HEK293 (cell line): ENCODE measurements around the gene KCNMB4.
"Not testable (repeated sequence)": the region's sequence is repeated elsewhere in the genome, so short reads cannot be mapped to it uniquely, and the experiment has no call there.

Source experiments
- CTCF ChIA-PET: fragments of 350-600 bp; formaldehyde crosslinking; extraction: SDS; loops from one replicate; lab custom pipeline; 2021; ENCODE audit warnings: antibody characterized with exemption; lab: Yijun Ruan, JAX
- POLR2A ChIA-PET: fragments of 300-600 bp; formaldehyde crosslinking; extraction: SDS; loops from one replicate; lab custom pipeline; 2020; ENCODE audit warnings: antibody characterized with exemption, inconsistent platforms; lab: Yijun Ruan, JAX
- H3K27ac ChIP-seq: fragments of 200-500 bp; sonication (Bioruptor generic); 2 replicates; pipeline ENCODE4 v1.5.1; 2014; ENCODE audit warnings: low read depth, low read length, control low read depth, inconsistent platforms; ENCODE audit errors: extremely low read depth
- H3K36me3 ChIP-seq, 2 experiments: fragments of 200-500 bp in 1 of 2; sonication (Bioruptor generic) in 1 of 2; 1 replicate in 1 of 2; 2 replicates in 1 of 2; pipeline ENCODE4 v1.5.1; 2014 to 2017; ENCODE audit warnings: inconsistent platforms in 2 of 2, low read length in 2 of 2; ENCODE audit not compliant: control insufficient read depth in 2 of 2, insufficient read depth in 1 of 2
- H3K4me1 ChIP-seq: fragments of 200-500 bp; sonication (Bioruptor generic); 2 replicates; pipeline ENCODE4 v1.5.1; 2014; ENCODE audit warnings: mild to moderate bottlenecking, low read length, inconsistent platforms; ENCODE audit not compliant: control insufficient read depth, insufficient read depth
- H3K4me3 ChIP-seq: 2 replicates; pipeline ENCODE4 v1.5.1; 2011; ENCODE audit warnings: low read depth, mild to moderate bottlenecking, control low read depth, low read length, moderate library complexity
- H3K9me3 ChIP-seq: fragments of 200-500 bp; sonication (Bioruptor generic); 2 replicates; pipeline ENCODE4 v1.5.1; 2014; ENCODE audit warnings: low read depth, low read length, inconsistent platforms; ENCODE audit not compliant: control insufficient read depth, insufficient read depth
- HOXA7 ChIP-seq: sonication (generic); formaldehyde crosslinking; IDR thresholded peaks from 2 replicates; pipeline ENCODE4 v1.8.1; 2022; ENCODE audit warnings: missing genetic modification reagents, borderline replicate concordance
- KLF1 ChIP-seq: fragments of 450-650 bp; formaldehyde crosslinking; IDR thresholded peaks from 2 replicates; pipeline ENCODE4 v1.5.1; 2016; ENCODE audit warnings: missing biosample characterization, missing genetic modification characterization
- MYNN ChIP-seq: fragments of 450-650 bp; formaldehyde crosslinking; IDR thresholded peaks from 2 replicates; pipeline ENCODE4 v1.5.1; 2016; ENCODE audit warnings: missing biosample characterization, missing genetic modification characterization, borderline replicate concordance
- PRDM1 ChIP-seq: fragments of 450-650 bp; formaldehyde crosslinking; IDR thresholded peaks from 2 replicates; pipeline ENCODE4; 2016; ENCODE audit warnings: missing biosample characterization, missing genetic modification characterization
- PRDM4 ChIP-seq: fragments of 450-650 bp; formaldehyde crosslinking; IDR thresholded peaks from 2 replicates; pipeline ENCODE4 v1.5.1; 2017; ENCODE audit warnings: missing biosample characterization, missing genetic modification characterization
- SETDB1 ChIP-seq: IDR thresholded peaks from one replicate; pipeline ENCODE4 v1.6.1; 2017; ENCODE audit warnings: mild to moderate bottlenecking, low read length, moderate library complexity, mixed read lengths; ENCODE audit not compliant: insufficient read length
- SP7 ChIP-seq: fragments of 450-650 bp; formaldehyde crosslinking; IDR thresholded peaks from 2 replicates; pipeline ENCODE4 v1.5.1; 2016; ENCODE audit warnings: missing biosample characterization, missing genetic modification characterization
- TRIM28 ChIP-seq: IDR thresholded peaks from 2 replicates; pipeline ENCODE4 v1.6.1; 2011; ENCODE audit warnings: low read length, control low read depth, borderline replicate concordance
- ZNF132 ChIP-seq: fragments of 450-650 bp; formaldehyde crosslinking; IDR thresholded peaks from 2 replicates; pipeline ENCODE4 v1.5.1; 2017; ENCODE audit warnings: missing biosample characterization, missing genetic modification characterization, borderline replicate concordance
- ZNF155 ChIP-seq: fragments of 450-650 bp; formaldehyde crosslinking; IDR thresholded peaks from 2 replicates; pipeline ENCODE4 v1.5.1; 2016; ENCODE audit warnings: missing biosample characterization, missing genetic modification characterization
- ZNF157 ChIP-seq: fragments of 450-650 bp; formaldehyde crosslinking; IDR thresholded peaks from 2 replicates; pipeline ENCODE4 v1.5.1; 2016; ENCODE audit warnings: missing biosample characterization, missing genetic modification characterization
- ZNF169 ChIP-seq: fragments of 450-650 bp; formaldehyde crosslinking; IDR thresholded peaks from 2 replicates; pipeline ENCODE4 v1.5.1; 2016; ENCODE audit warnings: missing biosample characterization, missing genetic modification characterization
- ZNF433 ChIP-seq: fragments of 450-650 bp; formaldehyde crosslinking; IDR thresholded peaks from 2 replicates; pipeline ENCODE4 v1.5.1; 2016; ENCODE audit warnings: missing biosample characterization, missing genetic modification characterization, low read depth
- ZNF48 ChIP-seq: fragments of 450-650 bp; formaldehyde crosslinking; IDR thresholded peaks from 2 replicates; pipeline ENCODE4 v1.5.1; 2016; ENCODE audit warnings: missing biosample characterization, missing genetic modification characterization
- ZNF518A ChIP-seq: fragments of 450-650 bp; formaldehyde crosslinking; conservative IDR thresholded peaks from 2 replicates; pipeline ENCODE4 v1.5.1; 2016; ENCODE audit warnings: low read depth, missing biosample characterization, missing genetic modification characterization
- ZNF600 ChIP-seq: fragments of 450-650 bp; formaldehyde crosslinking; IDR thresholded peaks from 2 replicates; pipeline ENCODE4 v1.5.1; 2016; ENCODE audit warnings: missing biosample characterization, missing genetic modification characterization
- ZNF610 ChIP-seq: fragments of 450-650 bp; formaldehyde crosslinking; IDR thresholded peaks from 2 replicates; pipeline ENCODE4 v1.5.1; 2016; ENCODE audit warnings: missing biosample characterization, missing genetic modification characterization, borderline replicate concordance
- ZNF621 ChIP-seq: fragments of 450-650 bp; formaldehyde crosslinking; IDR thresholded peaks from 2 replicates; pipeline ENCODE4 v1.5.1; 2017; ENCODE audit warnings: missing biosample characterization, missing genetic modification characterization
- ZNF624 ChIP-seq: fragments of 450-650 bp; formaldehyde crosslinking; IDR thresholded peaks from 2 replicates; pipeline ENCODE4 v1.5.1; 2017; ENCODE audit warnings: missing biosample characterization, missing genetic modification characterization
- ZNF654 ChIP-seq: fragments of 450-650 bp; formaldehyde crosslinking; IDR thresholded peaks from 2 replicates; pipeline ENCODE4 v1.5.1; 2016; ENCODE audit warnings: low read depth, missing biosample characterization, missing genetic modification characterization
- ZNF785 ChIP-seq: fragments of 450-650 bp; formaldehyde crosslinking; IDR thresholded peaks from 2 replicates; pipeline ENCODE4 v1.5.1; 2016; ENCODE audit warnings: missing biosample characterization, missing genetic modification characterization

The KCNMB4 gene

DNA sequence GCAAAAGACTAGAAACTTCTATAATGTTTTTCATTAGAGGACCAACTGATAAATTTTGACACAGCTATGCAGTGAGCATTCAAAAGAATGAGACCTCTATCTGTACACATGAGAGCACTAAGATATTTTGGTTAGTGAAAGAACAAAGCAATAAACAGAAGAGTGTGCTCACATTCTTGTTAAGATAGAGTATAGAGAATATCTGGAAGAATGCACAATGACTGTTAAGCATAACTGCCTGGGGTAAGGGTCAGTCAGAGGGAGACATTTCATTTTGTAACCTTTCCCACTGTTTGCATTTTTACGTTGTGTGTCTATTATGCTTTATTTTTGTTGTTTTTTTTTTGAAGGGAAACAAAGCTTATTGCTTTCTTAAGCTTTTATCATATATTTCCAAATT, 20.7 kb downstream of the KCNMB4 start:
- H3K4me1 ChIP-seq = no peaks in the 10 kb centered on the region
- no peak overlapping the region for H3K4me3 ChIP-seq
- H3K36me3 ChIP-seq = no peaks in the 10 kb centered on the region
- no peaks in the 10 kb centered on the region for H3K9me3 ChIP-seq
- TF ChIP-seq ZNF157 (tag by site-specific recombination) (no peak), TRIM28 (no peak), PRDM1 (no peak), ZNF600 (tag by site-specific recombination) (no peak), ZNF518A (tag by site-specific recombination) (no peak), HOXA7 (CRISPR knock-in tag) (no peak), ZNF785 (tag by site-specific recombination) (no peak)
- CTCF ChIA-PET = no interaction called here
- POLR2A ChIA-PET = interaction anchor here (1.0 kb wide), 1 partner anchor 9 kb away, joined by 3 read pairs; no protein-coding TSS in a partner anchor
- H3K27ac ChIP-seq = no peak overlapping the region

DNA sequence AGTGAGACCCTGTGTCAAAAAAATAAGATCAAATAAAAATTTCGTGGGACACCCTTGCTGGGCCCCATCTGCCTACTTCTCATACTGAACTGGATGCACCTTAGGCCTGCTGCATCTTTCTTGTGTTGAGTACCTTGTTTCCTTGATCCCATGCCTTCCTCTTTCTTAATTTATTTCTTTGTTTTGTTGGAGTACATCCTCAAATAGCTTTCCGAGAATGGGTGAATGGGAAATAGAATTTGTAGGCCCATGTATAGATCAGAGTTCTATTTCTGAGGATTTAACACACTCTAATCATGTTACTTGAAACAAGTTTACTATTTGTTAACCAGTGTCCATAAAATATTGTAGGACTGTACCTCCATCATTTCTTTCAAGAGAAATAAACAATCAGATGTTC, 23.6 kb downstream of the KCNMB4 start:
- no peak overlapping the region for H3K27ac ChIP-seq
- POLR2A ChIA-PET = no interaction called here
- CTCF ChIA-PET = interaction anchor here (0.6 kb wide), 1 partner anchor 1098 kb away, joined by 3 read pairs; no protein-coding TSS in a partner anchor
- H3K9me3 ChIP-seq = no peaks in the 10 kb centered on the region
- no peak overlapping the region for H3K4me3 ChIP-seq
- TF ChIP-seq ZNF654 (no peak), ZNF169 (tag by site-specific recombination) (no peak), KLF1 (no peak), ZNF433 (tag by site-specific recombination) (no peak), SETDB1 (peak; percentile 59), ZNF48 (tag by site-specific recombination) (no peak), MYNN (tag by site-specific recombination) (no peak), ZNF132 (tag by site-specific recombination) (no peak), ZNF610 (tag by site-specific recombination) (no peak), ZNF624 (tag by site-specific recombination) (0 out of 2 replicates have a peak, but pooled peaks have one; percentile 61), PRDM4 (tag by site-specific recombination) (no peak), ZNF621 (tag by site-specific recombination) (no peak), ZNF155 (tag by site-specific recombination) (no peak), SP7 (tag by site-specific recombination) (no peak)
- H3K4me1 ChIP-seq = no peaks in the 10 kb centered on the region
- no peaks in the 10 kb centered on the region for H3K36me3 ChIP-seq

DNA sequence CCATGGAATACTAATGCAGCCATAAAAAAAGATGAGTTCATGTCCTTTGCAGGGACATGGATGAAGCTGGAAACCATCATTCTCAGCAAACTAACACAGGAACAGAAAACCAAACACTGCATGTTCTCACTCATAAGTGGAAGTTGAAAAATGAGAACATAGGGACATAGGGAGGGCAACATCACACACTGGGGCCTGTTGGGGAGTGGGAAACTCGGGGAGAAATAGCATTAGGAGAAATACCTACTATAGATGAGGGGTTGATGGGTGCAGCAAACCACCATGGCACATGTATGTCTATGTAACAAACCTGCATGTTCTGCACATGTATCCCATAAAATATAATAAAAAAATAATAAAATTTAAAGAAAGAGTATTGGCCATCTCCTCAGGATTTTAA, 26.5 kb downstream of the KCNMB4 start:
- H3K36me3 ChIP-seq, POLR2A ChIA-PET, H3K4me1 ChIP-seq, CTCF ChIA-PET, H3K4me3 ChIP-seq, H3K9me3 ChIP-seq, H3K27ac ChIP-seq: not testable (repeated sequence)
